ENCODE results near the gene LAG3.

The LAG3 gene

GRCh38 chr12:6784761-6785160 is 12.4 kb downstream of the LAG3 start:
- Histone ChIP-seq H3K4me1 (ENCODE audit: control insufficient read depth in 1 of 2, insufficient read depth in 1 of 2, low read depth in 1 of 2, low read length in 1 of 2) (peaks cover 27 to 30% of the 10 kb centered on the region in 2 experiments), H3K27ac (peak overlapping the region; percentile 77), H3K9me3 (no peaks in the 10 kb centered on the region), H3K36me3 (no peaks in the 10 kb centered on the region), H3K4me3 (ENCODE audit: low read depth in 1 of 2, low read length in 1 of 2) (no peak overlapping the region), H3K27me3 (no peaks in the 10 kb centered on the region)
- TF ChIP-seq CTCF (IDR thresholded peaks at IDR 0.05) = no peak

GRCh38 chr12:6786416-6787094 is 14.2 kb downstream of the LAG3 start:
- peaks cover 28 to 34% of the 10 kb centered on the region in 2 experiments for H3K4me1 ChIP-seq (ENCODE audit: control insufficient read depth in 1 of 2, insufficient read depth in 1 of 2, low read depth in 1 of 2, low read length in 1 of 2)
- H3K27ac ChIP-seq = no peak overlapping the region
- no peaks in the 10 kb centered on the region for H3K9me3 ChIP-seq
- no peak overlapping the region for H3K4me3 ChIP-seq (ENCODE audit: low read depth in 1 of 2, low read length in 1 of 2)
- no peak for TF ChIP-seq CTCF (IDR thresholded peaks at IDR 0.05)
- H3K36me3 ChIP-seq = no peaks in the 10 kb centered on the region
- no peaks in the 10 kb centered on the region for H3K27me3 ChIP-seq

- Histone ChIP-seq H3K4me3 (ENCODE audit: low read depth in 1 of 2, low read length in 1 of 2) (no peak overlapping the region), H3K4me1 (ENCODE audit: control insufficient read depth in 1 of 2, insufficient read depth in 1 of 2, low read depth in 1 of 2, low read length in 1 of 2) (peaks cover 34 to 42% of the 10 kb centered on the region in 2 experiments), H3K27ac (no peak overlapping the region)
Observed at GRCh38 chr12:6787309-6787708, 15.0 kb downstream of the LAG3 start.

GRCh38 chr12:6788972-6789924 is 16.9 kb downstream of the LAG3 start, which contains the start of gene CD4:
TSS of gene CD4 (plus strand) at chr12:6789528. CDS start at chr12:6800139, 10,611 bp downstream.
- no peak for TF ChIP-seq CTCF (IDR thresholded peaks at IDR 0.05)
- H3K27ac ChIP-seq = no peak within 1 kb of the TSS
- no peaks in the 10 kb centered on the region for H3K27me3 ChIP-seq
- no peak within 1 kb of the TSS for H3K4me3 ChIP-seq (ENCODE audit: low read depth in 1 of 2, low read length in 1 of 2)
- H3K9me3 ChIP-seq = no peaks in the 10 kb centered on the region
- H3K36me3 ChIP-seq = no peaks in the 10 kb centered on the region
- H3K4me1 ChIP-seq (ENCODE audit: control insufficient read depth in 1 of 2, insufficient read depth in 1 of 2, low read depth in 1 of 2, low read length in 1 of 2) = peaks cover 42 to 50% of the 10 kb centered on the region in 2 experiments

More at GRCh38 chr12:6787309-6787708, 15.0 kb downstream of the LAG3 start:
- H3K9me3 ChIP-seq = no peaks in the 10 kb centered on the region
- H3K36me3 ChIP-seq = no peaks in the 10 kb centered on the region
- TF ChIP-seq CTCF (IDR thresholded peaks at IDR 0.05) = no peak
- H3K27me3 ChIP-seq = no peaks in the 10 kb centered on the region

- Histone ChIP-seq H3K4me3 (ENCODE audit: low read depth in 1 of 2, low read length in 1 of 2) (no peak overlapping the region), H3K9me3 (no peaks in the 10 kb centered on the region), H3K27ac (no peak overlapping the region), H3K27me3 (no peaks in the 10 kb centered on the region), H3K36me3 (no peaks in the 10 kb centered on the region), H3K4me1 (ENCODE audit: control insufficient read depth in 1 of 2, insufficient read depth in 1 of 2, low read depth in 1 of 2, low read length in 1 of 2) (peaks cover 29 to 36% of the 10 kb centered on the region in 2 experiments)
- TF ChIP-seq CTCF (IDR thresholded peaks at IDR 0.05) = no peak
Observed at GRCh38 chr12:6790496-6791150, 18.3 kb downstream of the LAG3 start.

Data from neutrophil (primary cell).